Measurements from ENCODE around the gene FAM124B.

The FAM124B gene

GRCh38 chr2:224381521-224382279, 20.2 kb downstream of the FAM124B start:
- no peak for DNase-seq (ENCODE audit: low spot score)
- Histone ChIP-seq H3K27ac (no peak overlapping the region), H3K4me3 (no peak overlapping the region)
- TF ChIP-seq CTCF (IDR thresholded peaks at IDR 0.05) = no peak

DNA sequence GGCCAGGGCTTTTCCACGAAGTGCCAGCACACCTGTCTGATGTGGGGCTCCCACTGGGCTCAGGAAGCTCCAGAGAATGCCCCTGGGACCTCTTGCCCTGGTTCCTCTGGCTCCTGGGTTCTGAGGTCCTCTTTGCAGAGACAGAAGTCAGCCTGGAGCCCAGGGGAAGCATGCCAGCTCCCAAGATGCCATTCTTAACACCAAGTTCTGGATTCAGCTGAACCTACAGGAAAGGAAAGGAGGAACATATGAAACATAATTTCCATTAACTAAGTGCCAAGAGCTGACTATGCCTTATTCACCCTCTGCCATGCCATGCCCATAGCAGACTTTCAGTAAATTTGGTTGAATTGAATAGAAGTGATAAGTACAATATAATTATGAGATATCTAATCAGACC, 21.9 kb downstream of the FAM124B start:
- TF ChIP-seq CTCF (IDR thresholded peaks at IDR 0.05) = no peak
- DNase-seq (ENCODE audit: low spot score) = no peak
- Histone ChIP-seq H3K4me3 (no peak overlapping the region), H3K27ac (peak overlapping the region in 1 of 2 donors; percentile 47)

GRCh38 chr2:224379172-224379571, 22.7 kb downstream of the FAM124B start:
- DNase-seq (ENCODE audit: low spot score) = no peak
- Histone ChIP-seq H3K27ac (no peak overlapping the region), H3K4me3 (no peak overlapping the region)
- no peak for TF ChIP-seq CTCF (IDR thresholded peaks at IDR 0.05)

GRCh38 chr2:224378701-224379097, 23.2 kb downstream of the FAM124B start:
- DNase-seq (ENCODE audit: low spot score) = no peak
- Histone ChIP-seq H3K27ac (no peak overlapping the region), H3K4me3 (no peak overlapping the region)
- TF ChIP-seq CTCF (IDR thresholded peaks at IDR 0.05) = no peak

DNA sequence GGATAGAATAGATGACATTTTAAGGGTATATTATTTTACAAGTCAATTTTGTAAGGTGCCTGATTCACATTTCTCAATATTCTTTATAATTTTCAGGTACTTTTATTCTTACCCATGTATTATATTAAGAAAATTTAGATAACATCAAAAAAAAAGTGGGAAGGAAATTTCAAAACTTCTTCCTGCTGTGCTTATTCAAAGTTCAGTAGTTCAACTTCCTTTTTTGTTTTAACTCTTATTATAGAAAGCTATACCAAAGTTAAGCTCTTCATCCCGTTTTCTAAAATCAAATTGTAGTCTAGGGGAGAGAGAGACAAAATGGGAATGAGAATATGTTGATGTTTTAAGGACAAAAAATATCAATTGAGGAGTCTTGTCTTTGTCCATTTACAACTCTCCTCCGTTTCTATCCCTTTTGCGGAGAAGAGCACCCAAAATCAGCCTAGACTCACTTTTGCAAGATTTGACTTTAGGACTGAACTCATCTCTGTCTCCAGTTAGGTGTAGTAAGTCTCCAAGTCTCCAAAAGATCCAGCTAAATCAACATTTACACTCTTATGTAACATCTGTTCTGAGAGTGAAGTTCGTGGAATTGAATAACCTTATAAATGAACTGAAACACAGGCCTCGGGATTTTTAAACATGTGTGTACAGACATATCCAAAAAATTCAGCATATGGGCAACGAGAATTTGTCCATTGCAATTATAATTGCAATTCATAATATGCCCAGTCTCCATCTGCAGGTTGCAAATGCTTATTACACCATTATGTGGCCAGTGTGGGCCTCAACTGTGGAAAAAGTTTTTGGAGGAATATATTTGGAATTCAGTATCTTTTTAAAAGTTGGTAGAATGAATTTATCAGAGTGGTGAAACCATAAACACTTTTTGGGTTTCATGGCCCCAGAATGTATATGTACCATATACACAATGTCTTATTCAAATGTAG, 23.9 kb downstream of the FAM124B start:
- no peak overlapping the region for H3K27ac ChIP-seq
- DNase-seq (ENCODE audit: low spot score) = no peak

DNA sequence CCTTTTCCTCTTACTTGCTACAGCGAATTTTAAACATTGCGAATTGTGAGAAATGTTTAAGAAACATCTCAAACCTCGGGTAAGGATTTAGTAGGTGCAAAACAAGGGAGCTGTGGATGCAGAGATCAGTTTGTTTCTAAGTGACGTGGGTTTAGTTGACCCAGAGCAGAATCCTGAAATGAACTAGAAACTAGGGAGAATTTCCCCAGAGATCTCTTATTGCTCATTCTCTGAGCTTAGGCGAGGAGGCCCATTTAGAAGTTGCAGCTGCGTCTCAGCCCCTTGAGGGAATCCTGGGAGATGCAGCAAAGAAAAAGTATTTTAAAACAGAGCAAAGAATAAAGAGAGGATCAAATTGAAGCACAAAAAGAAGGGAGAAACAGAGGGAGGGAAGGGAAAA, 29.3 kb downstream of the FAM124B start:
- no peak overlapping the region for H3K4me3 ChIP-seq
- DNase-seq (ENCODE audit: low spot score) = no peak
- H3K27ac ChIP-seq = no peak overlapping the region
- TF ChIP-seq CTCF (IDR thresholded peaks at IDR 0.05) = no peak

More for the DNA sequence above, 23.9 kb downstream of the FAM124B start:
- no peak overlapping the region for H3K4me3 ChIP-seq
- TF ChIP-seq CTCF (IDR thresholded peaks at IDR 0.05) = no peak

All from coronary artery (tissue), 2 donors.